Measurements from ENCODE around the gene RPS6KB2. TPM values are rescaled to one million over a fixed set of nuclear protein-coding genes. Genes with fewer than 3 reads are reported as not detected.

Gene RPS6KB2
- total and polyA plus RNA-seq, 2 of the 4 experiments (the other 2 are of a cell fraction): 50.7 to 58.4 TPM

GRCh38 chr11:67384851-67385366 is 43.4 kb upstream of the RPS6KB2 start:
- H4K91ac ChIP-seq (ENCODE audit: insufficient read depth, low read depth, low read length): no peak overlapping the region
- in situ Hi-C loops (cut with MboI; ENCODE audit: low sequenced_read_pairs) (loop anchor here (5.0 kb wide), 1 partner anchor 123 kb away; no protein-coding TSS in a partner anchor), dilution Hi-C loops (cut with HindIII; ENCODE audit: low sequenced_read_pairs, unreplicated experiment) (no loop called here), intact Hi-C loops (cut with micrococcal nuclease) (no loop called here)
- H3K56ac ChIP-seq (ENCODE audit: extremely low read depth, insufficient read depth, low read length): no peak overlapping the region
- H2BK120ac ChIP-seq (ENCODE audit: low read depth, low read length): no peak overlapping the region
- peak overlapping the region; percentile 57; the same call in 1 of the 2 replicates for H2AK5ac ChIP-seq (ENCODE audit: low read depth, low read length)
- peak; percentile 22 for ATAC-seq (ENCODE audit: low read depth)
- no peak overlapping the region for H3K9ac ChIP-seq (ENCODE audit: low read depth, low read length)
- CTCF ChIA-PET: no interaction called here
- H3K4me3 ChIP-seq (ENCODE audit: insufficient read depth, low read depth, low read length): no peak overlapping the region
- no peak overlapping the region for H2BK5ac ChIP-seq (ENCODE audit: low read depth, low read length, poor library complexity, severe bottlenecking)
- peaks cover 8% of the 10 kb centered on the region; the same call in 1 of the 2 replicates for H3K4me1 ChIP-seq (ENCODE audit: control insufficient read depth, insufficient read depth, low read length)
- BruUV-seq (replicated peaks): no TSS peak
- no peak overlapping the region for H3K27ac ChIP-seq (ENCODE audit: insufficient read depth, low read length)
- no peak overlapping the region for H2BK15ac ChIP-seq (ENCODE audit: low read depth, low read length)
- H3K9me1 ChIP-seq (ENCODE audit: insufficient read depth, low read length): no peaks in the 10 kb centered on the region; the same call in 1 of the 2 replicates
- no peak overlapping the region for H3K14ac ChIP-seq (replicated peaks; ENCODE audit: low read depth, low read length)
- TF ChIP-seq NFE2L2 (IDR thresholded peaks at IDR 0.05; ENCODE audit: low read depth, low read length) (no peak), MAZ (IDR thresholded peaks at IDR 0.05; ENCODE audit: borderline replicate concordance, low read depth, low read length) (no peak), MAFK (IDR thresholded peaks at IDR 0.05; ENCODE audit: low read depth, low read length) (no peak), USF2 (IDR thresholded peaks at IDR 0.05; ENCODE audit: low read depth, low read length) (no peak), CHD1 (IDR thresholded peaks at IDR 0.05; ENCODE audit: low read depth, low read length) (no peak), ELK1 (IDR thresholded peaks at IDR 0.05; ENCODE audit: borderline replicate concordance, low read depth, low read length) (no peak), MXI1 (IDR thresholded peaks at IDR 0.05; ENCODE audit: borderline replicate concordance, low read depth, low read length) (no peak), CEBPB (IDR thresholded peaks at IDR 0.05; ENCODE audit: low read depth, low read length) (no peak), FOS (IDR thresholded peaks at IDR 0.05; ENCODE audit: low read depth, low read length) (no peak), SMC3 (IDR thresholded peaks at IDR 0.05; ENCODE audit: low read depth, low read length) (no peak), BHLHE40 (IDR thresholded peaks at IDR 0.05; ENCODE audit: low read depth, low read length) (no peak), RCOR1 (IDR thresholded peaks at IDR 0.05; ENCODE audit: insufficient replicate concordance, low read length) (no peak), POLR2A (IDR thresholded peaks at IDR 0.05; ENCODE audit: low read depth, low read length) (no peak), RFX5 (IDR thresholded peaks at IDR 0.05; ENCODE audit: low read depth, low read length) (no peak), RAD21 (IDR thresholded peaks at IDR 0.05; ENCODE audit: low read length) (no peak), CTCF (conservative IDR thresholded peaks at IDR 0.05; ENCODE audit: low read depth, low read length) (no peak)
- H3K4me2 ChIP-seq (ENCODE audit: low read depth, low read length): no peak overlapping the region
- H3K79me1 ChIP-seq (ENCODE audit: low read depth in 1 of 2, low read length in 2 of 2): peaks cover 0 to 5% of the 10 kb centered on the region in 2 experiments; a peak in 1 of 4 replicates
- no peaks in the 10 kb centered on the region for H4K20me1 ChIP-seq (ENCODE audit: insufficient read depth, low read length)
- no peak overlapping the region for H2AK9ac ChIP-seq (replicated peaks; ENCODE audit: low read depth, low read length, poor library complexity)
- POLR2A ChIA-PET (ENCODE audit: unreplicated experiment): no interaction called here
- no peak overlapping the region for H3K18ac ChIP-seq (ENCODE audit: low read depth, low read length)
- WGBS, 2 experiments (ENCODE audit: extremely low coverage in 2 of 2, insufficient read length in 1 of 2): 82% methylated on average over 2 of the region's 3 CpGs; no CpG with 5 or more reads in 1 of the 2 experiments
- no peak overlapping the region for H2BK20ac ChIP-seq (ENCODE audit: low read depth, low read length)
- H4K8ac ChIP-seq (ENCODE audit: low read depth in 2 of 2, low read length in 2 of 2): peak overlapping the region; percentile 40 to 42; a peak in 2 of 4 replicates
- peak overlapping the region; percentile 26 for H2AFZ ChIP-seq (replicated peaks; ENCODE audit: low read length, poor library complexity)
- DNase-seq: peak; percentile 64
- no peaks in the 10 kb centered on the region for H3K36me3 ChIP-seq (ENCODE audit: control insufficient read depth, insufficient read depth, low read length)
- no peaks in the 10 kb centered on the region for H3K9me3 ChIP-seq (ENCODE audit: control insufficient read depth, insufficient read depth, low read length)
- H4K5ac ChIP-seq (ENCODE audit: low read depth, low read length): no peak overlapping the region
- no peak overlapping the region for H3K4ac ChIP-seq (ENCODE audit: low read depth, low read length)
- no peaks in the 10 kb centered on the region; the same call in 1 of the 2 replicates for H3K27me3 ChIP-seq (ENCODE audit: control insufficient read depth, insufficient read depth, low read length)
- no peak overlapping the region for H3K23ac ChIP-seq (ENCODE audit: low read depth, low read length)
